ENCODE data around the gene SPATA17. TPM values are rescaled to one million over a fixed set of nuclear protein-coding genes. Genes with fewer than 3 reads are reported as not detected.
"Not testable (repeated sequence)": the region's sequence is repeated elsewhere in the genome, so short reads cannot be mapped to it uniquely, and the experiment has no call there.

Gene SPATA17, protein sequence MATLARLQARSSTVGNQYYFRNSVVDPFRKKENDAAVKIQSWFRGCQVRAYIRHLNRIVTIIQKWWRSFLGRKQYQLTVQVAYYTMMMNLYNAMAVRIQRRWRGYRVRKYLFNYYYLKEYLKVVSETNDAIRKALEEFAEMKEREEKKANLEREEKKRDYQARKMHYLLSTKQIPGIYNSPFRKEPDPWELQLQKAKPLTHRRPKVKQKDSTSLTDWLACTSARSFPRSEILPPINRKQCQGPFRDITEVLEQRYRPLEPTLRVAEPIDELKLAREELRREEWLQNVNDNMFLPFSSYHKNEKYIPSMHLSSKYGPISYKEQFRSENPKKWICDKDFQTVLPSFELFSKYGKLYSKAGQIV
- polyA plus RNA-seq (2011; rRNA removed) (0.61 and 0.69 TPM in 2 replicates), polyA minus RNA-seq (2011; rRNA and poly(A)+ RNA removed) (0.55 and 1.6 TPM in 2 replicates)

DNA sequence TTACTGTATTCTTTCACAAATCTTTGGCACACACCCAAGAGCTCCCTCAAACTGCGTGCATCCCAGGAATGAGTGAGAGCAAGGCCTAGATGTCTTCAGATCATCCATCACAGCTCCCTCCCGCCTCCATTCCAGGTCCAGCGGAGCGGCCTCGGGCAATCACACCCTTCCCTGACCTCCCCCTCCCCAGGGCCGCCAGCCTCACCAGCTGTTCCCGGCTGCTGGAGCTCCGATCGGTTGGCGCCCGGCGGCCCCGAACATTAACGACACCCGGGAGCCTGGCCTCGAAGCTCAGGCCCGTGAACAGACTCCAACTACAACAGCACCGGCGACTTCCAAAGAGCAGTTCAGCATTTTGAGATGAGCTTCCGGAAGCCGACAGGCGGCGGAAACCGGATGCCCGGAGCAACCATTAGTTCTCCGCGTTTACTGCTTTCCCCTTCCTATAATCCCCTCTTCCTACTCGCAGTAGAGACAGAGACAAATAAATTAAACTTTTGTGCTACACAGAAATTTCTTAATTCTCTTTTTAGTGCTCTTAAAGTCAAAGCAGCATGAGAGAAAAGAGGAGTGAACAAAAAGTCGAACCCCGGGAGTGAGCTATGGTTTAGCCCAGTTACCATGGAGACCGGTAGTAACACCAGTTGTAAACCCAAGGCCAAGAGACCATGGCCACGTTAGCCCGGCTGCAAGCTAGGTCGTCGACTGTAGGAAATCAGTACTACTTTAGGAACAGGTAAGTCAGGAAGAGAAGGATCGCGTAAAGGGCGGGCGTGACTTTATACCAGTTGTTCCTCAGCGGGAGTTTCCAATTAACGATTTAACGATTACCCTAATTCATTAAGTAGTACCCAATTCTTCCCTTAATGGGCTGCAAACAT, at the start of gene SPATA17, which contains the start of gene GPATCH2:
Gene SPATA17, plus strand, starts transcription at position 634 of the 881 bp plus-strand sequence. Its CDS starts 35 bp downstream, at position 669.
Gene GPATCH2, minus strand, starts transcription at position 380 of the 881 bp plus-strand sequence. Its CDS starts 119 bp downstream, at position 261.
- Histone ChIP-seq H3K27ac (ENCODE audit: low read depth, low read length) (peak within 1 kb of the TSS; percentile 90), H3K27me3 (ENCODE audit: control insufficient read depth, insufficient read depth, low read length) (no peaks in the 10 kb centered on the region), H3K4me3 (ENCODE audit: low read depth, low read length) (peak within 1 kb of the TSS; percentile 69), H3K9me3 (ENCODE audit: control insufficient read depth, insufficient read depth, low read length) (no peaks in the 10 kb centered on the region)
- TF ChIP-seq, protein P1, sequence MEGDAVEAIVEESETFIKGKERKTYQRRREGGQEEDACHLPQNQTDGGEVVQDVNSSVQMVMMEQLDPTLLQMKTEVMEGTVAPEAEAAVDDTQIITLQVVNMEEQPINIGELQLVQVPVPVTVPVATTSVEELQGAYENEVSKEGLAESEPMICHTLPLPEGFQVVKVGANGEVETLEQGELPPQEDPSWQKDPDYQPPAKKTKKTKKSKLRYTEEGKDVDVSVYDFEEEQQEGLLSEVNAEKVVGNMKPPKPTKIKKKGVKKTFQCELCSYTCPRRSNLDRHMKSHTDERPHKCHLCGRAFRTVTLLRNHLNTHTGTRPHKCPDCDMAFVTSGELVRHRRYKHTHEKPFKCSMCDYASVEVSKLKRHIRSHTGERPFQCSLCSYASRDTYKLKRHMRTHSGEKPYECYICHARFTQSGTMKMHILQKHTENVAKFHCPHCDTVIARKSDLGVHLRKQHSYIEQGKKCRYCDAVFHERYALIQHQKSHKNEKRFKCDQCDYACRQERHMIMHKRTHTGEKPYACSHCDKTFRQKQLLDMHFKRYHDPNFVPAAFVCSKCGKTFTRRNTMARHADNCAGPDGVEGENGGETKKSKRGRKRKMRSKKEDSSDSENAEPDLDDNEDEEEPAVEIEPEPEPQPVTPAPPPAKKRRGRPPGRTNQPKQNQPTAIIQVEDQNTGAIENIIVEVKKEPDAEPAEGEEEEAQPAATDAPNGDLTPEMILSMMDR (IDR thresholded peaks at IDR 0.05; ENCODE audit: low read depth, low read length): peak; percentile 50
- CTCF ChIA-PET: interaction anchor here (0.6 to 1.9 kb wide), 9 partner anchors 10 to 881 kb away, joined by 3 to 11 read pairs (median 4); no protein-coding TSS in a partner anchor
- POLR2A ChIA-PET: interaction anchor here (0.5 to 1.7 kb wide), 4 partner anchors 10 to 212 kb away, joined by 3 to 9 read pairs (median 4); no protein-coding TSS in a partner anchor
- DNase-seq (ENCODE audit: low read depth, low spot score): peak; percentile 74

DNA sequence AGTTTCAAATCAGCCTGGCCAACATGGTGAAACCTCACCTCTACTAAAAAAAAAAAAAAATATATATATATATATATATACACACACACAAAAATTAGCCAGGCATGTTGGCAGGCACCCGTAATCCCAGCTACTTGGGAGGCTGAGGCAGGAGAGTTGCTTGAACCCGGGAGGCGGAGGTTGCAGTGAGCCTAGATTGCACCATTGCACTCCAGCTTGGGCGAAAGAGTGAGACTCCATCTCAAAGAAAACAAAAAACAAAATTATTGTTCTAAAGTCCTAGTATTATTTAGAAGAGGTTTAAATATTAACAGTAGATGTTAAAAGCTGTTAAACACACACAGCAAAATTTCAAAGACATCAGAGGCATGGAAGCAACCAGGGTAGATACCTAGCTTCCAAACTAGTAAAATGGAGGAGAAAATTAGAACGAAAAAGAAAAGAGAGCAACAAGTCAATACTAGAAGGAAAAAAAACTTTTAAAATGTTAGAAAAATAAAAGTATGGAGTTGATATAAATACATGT, 46.8 kb upstream of the SPATA17 start:
- H3K9me3 ChIP-seq (ENCODE audit: control insufficient read depth, insufficient read depth, low read length); H3K27ac ChIP-seq (ENCODE audit: low read depth, low read length); H3K27me3 ChIP-seq (ENCODE audit: control insufficient read depth, insufficient read depth, low read length); CTCF ChIA-PET; DNase-seq (ENCODE audit: low read depth, low spot score); POLR2A ChIA-PET; H3K4me3 ChIP-seq (ENCODE audit: low read depth, low read length): not testable (repeated sequence)

DNA sequence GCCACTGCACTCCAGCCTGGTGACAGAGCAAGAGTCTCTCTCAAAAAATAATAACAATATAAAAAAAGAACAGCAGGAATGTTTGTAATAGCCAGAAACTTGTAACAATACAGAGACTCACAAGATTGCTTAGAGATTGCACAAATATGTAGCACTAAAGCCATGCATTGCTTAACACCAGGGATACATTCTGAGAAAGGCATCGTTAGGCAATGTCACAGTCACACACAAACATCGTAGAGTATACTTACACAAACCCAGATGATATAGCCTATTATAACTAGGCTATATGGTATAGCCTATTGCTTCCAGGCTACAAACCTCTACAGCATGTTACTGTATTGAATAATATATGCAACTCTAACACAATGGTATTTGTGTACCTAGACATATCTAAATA, 45.6 kb upstream of the SPATA17 start:
- no peak for DNase-seq (ENCODE audit: low read depth, low spot score)
- ChIA-PET CTCF (no interaction called here), POLR2A (no interaction called here)
- TF ChIP-seq, protein P1 (IDR thresholded peaks at IDR 0.05; ENCODE audit: low read depth, low read length): no peak
- Histone ChIP-seq H3K4me3 (ENCODE audit: low read depth, low read length) (no peak overlapping the region), H3K9me3 (ENCODE audit: control insufficient read depth, insufficient read depth, low read length) (no peaks in the 10 kb centered on the region), H3K27ac (ENCODE audit: low read depth, low read length) (no peak overlapping the region), H3K27me3 (ENCODE audit: control insufficient read depth, insufficient read depth, low read length) (no peaks in the 10 kb centered on the region)

DNA sequence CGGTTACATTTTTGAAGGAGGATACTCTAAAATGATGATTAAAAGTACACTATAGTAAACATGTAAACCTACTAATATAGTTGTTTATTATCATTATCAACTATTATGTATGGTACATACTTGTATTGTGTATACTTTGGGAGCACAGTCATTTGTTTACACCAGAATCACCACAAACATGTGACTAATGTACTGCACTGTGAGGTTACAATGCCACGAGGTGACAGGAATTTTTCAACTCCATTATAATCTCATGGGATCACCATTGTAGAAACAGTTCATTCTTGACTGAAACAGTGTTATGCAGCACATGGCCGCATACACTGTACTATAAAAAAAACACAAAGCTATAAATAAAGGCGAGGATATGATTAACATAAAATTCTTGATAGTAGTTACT, 44.6 kb upstream of the SPATA17 start:
- DNase-seq (ENCODE audit: low read depth, low spot score): no peak
- Histone ChIP-seq H3K27ac (ENCODE audit: low read depth, low read length) (no peak overlapping the region), H3K27me3 (ENCODE audit: control insufficient read depth, insufficient read depth, low read length) (no peaks in the 10 kb centered on the region), H3K4me3 (ENCODE audit: low read depth, low read length) (no peak overlapping the region), H3K9me3 (ENCODE audit: control insufficient read depth, insufficient read depth, low read length) (no peaks in the 10 kb centered on the region)
- POLR2A ChIA-PET: no interaction called here
- CTCF ChIA-PET: no interaction called here
- TF ChIP-seq, protein P1 (IDR thresholded peaks at IDR 0.05; ENCODE audit: low read depth, low read length): no peak

DNA sequence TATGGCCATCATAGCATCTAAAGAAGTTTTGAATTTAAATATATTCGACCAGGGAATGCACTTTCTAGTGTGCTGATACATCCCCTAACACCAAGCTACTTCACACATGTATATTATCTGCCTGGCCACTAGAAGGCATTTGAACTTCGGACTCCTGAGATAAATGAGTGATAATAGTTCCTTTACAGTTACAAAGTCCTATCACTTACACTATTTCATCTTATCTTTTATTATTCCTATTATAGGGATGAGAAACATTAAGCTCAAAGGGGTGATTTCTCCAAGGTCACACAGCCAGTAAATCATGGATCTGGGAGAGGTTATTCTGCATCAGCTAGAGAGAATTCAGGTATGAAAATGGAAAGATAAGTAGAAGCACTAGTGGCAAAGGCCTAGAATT, 40.5 kb upstream of the SPATA17 start:
- Histone ChIP-seq H3K27ac (ENCODE audit: low read depth, low read length) (no peak overlapping the region), H3K27me3 (ENCODE audit: control insufficient read depth, insufficient read depth, low read length) (no peaks in the 10 kb centered on the region), H3K9me3 (ENCODE audit: control insufficient read depth, insufficient read depth, low read length) (no peaks in the 10 kb centered on the region), H3K4me3 (ENCODE audit: low read depth, low read length) (no peak overlapping the region)
- ChIA-PET CTCF (no interaction called here), POLR2A (no interaction called here)
- no peak for DNase-seq (ENCODE audit: low read depth, low spot score)
- TF ChIP-seq, protein P1 (IDR thresholded peaks at IDR 0.05; ENCODE audit: low read depth, low read length): no peak
